ENCODE data around the gene SMARCD3. TPM values are rescaled to one million over a fixed set of nuclear protein-coding genes. Genes with fewer than 3 reads are reported as not detected.

The SMARCD3 gene
- total and polyA plus RNA-seq, 12 donors = 77.7 to 175 (median 97.6) TPM

GRCh38 chr7:151191544-151191943, 57.0 kb downstream of the SMARCD3 start:
- TF ChIP-seq CTCF (IDR thresholded peaks at IDR 0.05) = no peak
- intact Hi-C loops (cut with DNase I) = no loop called here
- Histone ChIP-seq H3K4me3 (no peak overlapping the region), H3K36me3 (no peaks in the 10 kb centered on the region), H3K27ac (no peak overlapping the region), H3K4me1 (peaks cover 0 to 18% (median 0%) of the 10 kb centered on the region in 9 donors), H3K9me3 (no peaks in the 10 kb centered on the region), H3K27me3 (peaks cover 0 to 12% (median 0%) of the 10 kb centered on the region in 7 donors)
- DNase-seq = no peak
- 80 to 85% methylated on average over 12 of the region's 12 CpGs for WGBS, 2 donors
- no peak for ATAC-seq

GRCh38 chr7:151189038-151189437, 59.5 kb downstream of the SMARCD3 start:
- no peak overlapping the region for H3K4me3 ChIP-seq
- no peak overlapping the region for H3K27ac ChIP-seq
- peaks cover 0 to 35% (median 0%) of the 10 kb centered on the region in 9 donors for H3K4me1 ChIP-seq
- no peak for TF ChIP-seq CTCF (IDR thresholded peaks at IDR 0.05)
- no peaks in the 10 kb centered on the region for H3K9me3 ChIP-seq
- no peaks in the 10 kb centered on the region for H3K36me3 ChIP-seq
- peaks cover 0 to 4% (median 0%) of the 10 kb centered on the region in 7 donors for H3K27me3 ChIP-seq
- DNase-seq = no peak
- WGBS, 2 donors = 72 to 80% methylated on average over 4 of the region's 4 CpGs
- ATAC-seq = no peak
- intact Hi-C loops (cut with DNase I) = loop anchor here in 2 of 10 donors (10.0 kb wide), 2 partner anchors 56 to 1874 kb away; partner anchors contain the start of gene SMARCD3 (in 1 of the 2)

Other genes starting within 250 kb of the SMARCD3 start
- under 1 TPM in 3 of 10 donors, not detected in 7; 0.09 to 0.39 (median 0.10) TPM for gene ATG9B, start 224.2 kb downstream of the SMARCD3 start, total RNA-seq
- under 1 TPM; 0.45 to 0.59 TPM for gene ATG9B, start 224.2 kb downstream of the SMARCD3 start, polyA plus RNA-seq
- gene ABCB8, start 220.2 kb downstream of the SMARCD3 start, total RNA-seq = 10 to 100 TPM; 20.9 to 32.4 (median 24.6) TPM
- gene ABCB8, start 220.2 kb downstream of the SMARCD3 start, polyA plus RNA-seq = 10 to 100 TPM; 16.7 to 42.2 TPM
- gene ASIC3, start 200.2 kb downstream of the SMARCD3 start, total RNA-seq = 10 to 100 TPM in 1 of 10 donors, 1 to 10 TPM in 9; 3.2 to 12.5 (median 5.6) TPM
- gene ASIC3, start 200.2 kb downstream of the SMARCD3 start, polyA plus RNA-seq = 10 to 100 TPM in 1 of 2 donors, 1 to 10 TPM in 1; 3.7 to 38.8 TPM
- 10 to 100 TPM in 1 of 10 donors, 1 to 10 TPM in 9; 5.2 to 11.3 (median 7.8) TPM for gene CDK5, start 190.8 kb downstream of the SMARCD3 start, total RNA-seq
- 1 to 10 TPM; 5.0 to 7.7 TPM for gene CDK5, start 190.8 kb downstream of the SMARCD3 start, polyA plus RNA-seq
- 10 to 100 TPM; 36.0 to 80.5 (median 47.6) TPM for gene SLC4A2, start 189.1 kb downstream of the SMARCD3 start, total RNA-seq
- 100 to 1,000 TPM; 101 to 109 TPM for gene SLC4A2, start 189.1 kb downstream of the SMARCD3 start, polyA plus RNA-seq
- 100 to 1,000 TPM in 1 of 10 donors, 10 to 100 TPM in 9; 65.0 to 107 (median 75.6) TPM for gene FASTK, start 167.9 kb downstream of the SMARCD3 start, total RNA-seq
- gene FASTK, start 167.9 kb downstream of the SMARCD3 start, polyA plus RNA-seq = 100 to 1,000 TPM in 1 of 2 donors, 10 to 100 TPM in 1; 82.7 to 246 TPM
- gene TMUB1, start 165.2 kb downstream of the SMARCD3 start, total RNA-seq = 10 to 100 TPM; 18.5 to 40.3 (median 23.4) TPM
- gene TMUB1, start 165.2 kb downstream of the SMARCD3 start, polyA plus RNA-seq = 10 to 100 TPM; 79.4 to 88.2 TPM
- gene AGAP3, start 162.2 kb downstream of the SMARCD3 start, total RNA-seq = 10 to 100 TPM; 40.5 to 93.4 (median 50.3) TPM
- 10 to 100 TPM; 40.2 to 67.5 TPM for gene AGAP3, start 162.2 kb downstream of the SMARCD3 start, polyA plus RNA-seq
- gene GBX1, start 81.0 kb downstream of the SMARCD3 start, total RNA-seq = 1 to 10 TPM in 2 of 10 donors, under 1 TPM in 5, not detected in 3; 0.30 to 2.0 (median 0.93) TPM
- gene GBX1, start 81.0 kb downstream of the SMARCD3 start, polyA plus RNA-seq = 1 to 10 TPM in 1 of 2 donors, under 1 TPM in 1; 0.04 to 1.0 TPM
- 10 to 100 TPM; 17.5 to 44.6 (median 29.1) TPM for gene ASB10, start 61.4 kb downstream of the SMARCD3 start, total RNA-seq
- 10 to 100 TPM in 1 of 2 donors, 1 to 10 TPM in 1; 7.2 to 63.4 TPM for gene ASB10, start 61.4 kb downstream of the SMARCD3 start, polyA plus RNA-seq
- gene H2BK1, start 38.2 kb downstream of the SMARCD3 start, total RNA-seq = not detected
- gene H2BK1, start 38.2 kb downstream of the SMARCD3 start, polyA plus RNA-seq = not detected
- 10 to 100 TPM; 25.2 to 33.8 (median 29.5) TPM for gene ABCF2, start 21.5 kb downstream of the SMARCD3 start, total RNA-seq
- gene ABCF2, start 21.5 kb downstream of the SMARCD3 start, polyA plus RNA-seq = 10 to 100 TPM; 13.0 to 35.2 TPM
- gene CHPF2, start 16.2 kb downstream of the SMARCD3 start, total RNA-seq = 10 to 100 TPM; 12.1 to 22.4 (median 17.4) TPM
- gene CHPF2, start 16.2 kb downstream of the SMARCD3 start, polyA plus RNA-seq = 10 to 100 TPM; 19.2 to 20.9 TPM
- 10 to 100 TPM; 36.7 to 53.0 (median 43.9) TPM for gene NUB1, start 93.1 kb upstream of the SMARCD3 start, total RNA-seq
- gene NUB1, start 93.1 kb upstream of the SMARCD3 start, polyA plus RNA-seq = 10 to 100 TPM; 22.6 to 23.8 TPM
- under 1 TPM in 7 of 10 donors, not detected in 3; 0.15 to 0.52 (median 0.33) TPM for gene WDR86, start 161.3 kb upstream of the SMARCD3 start, total RNA-seq
- gene WDR86, start 161.3 kb upstream of the SMARCD3 start, polyA plus RNA-seq = under 1 TPM; 0.17 to 0.22 TPM
- gene CRYGN, start 191.4 kb upstream of the SMARCD3 start, total RNA-seq = under 1 TPM in 2 of 10 donors, not detected in 8; 0.15 to 0.72 TPM
- under 1 TPM; 0.07 to 0.29 TPM for gene CRYGN, start 191.4 kb upstream of the SMARCD3 start, polyA plus RNA-seq

Measured in heart right ventricle (tissue), 16 donors.